SK-N-SH (cell line): ENCODE results near the gene PDE10A. TPM values are rescaled to one million over a fixed set of nuclear protein-coding genes. Genes with fewer than 3 reads are reported as not detected.

ENCODE experiments used
- CTCF ChIA-PET: fragments of 300-600, 350-600 bp; formaldehyde crosslinking; extraction: SDS; loops from one replicate; lab custom pipeline; 2021; lab: Yijun Ruan, JAX
- POLR2A ChIA-PET: fragments of 350-600 bp; sonication (Branson Sonifier 250); formaldehyde crosslinking; extraction: SDS; loops from one replicate; lab custom pipeline; 2020; ENCODE audit warnings: antibody characterized with exemption, inconsistent platforms; lab: Yijun Ruan, JAX
- DNase-seq: peaks from one replicate; pipeline ENCODE4 v3.0.0; 2012
- H2AFZ ChIP-seq: fragments of 200-600 bp; sonication (generic); 2 replicates; pipeline ENCODE4 v1.8.1; 2016; ENCODE audit warnings: antibody characterized with exemption, mild to moderate bottlenecking, low read depth
- H3F3A ChIP-seq: fragments of 200-600 bp; sonication (generic); replicated peaks from 2 replicates; pipeline ENCODE3; 2016; ENCODE audit warnings: antibody characterized with exemption, mild to moderate bottlenecking; ENCODE audit not compliant: insufficient read depth
- H3K27ac ChIP-seq, 2 experiments: fragments of 200-500 bp in 1 of 2; fragments of 200-600 bp in 1 of 2; sonication (Bioruptor generic) in 1 of 2; sonication (generic), shearing (Covaris generic) in 1 of 2; 2 replicates each; pipeline versions ENCODE4 v1.5.1 to v1.6.1; 2014 to 2016; ENCODE audit warnings: low read depth in 2 of 2, inconsistent platforms in 1 of 2, low read length in 1 of 2, mild to moderate bottlenecking in 1 of 2, mixed read lengths in 1 of 2
- H3K27me3 ChIP-seq: fragments of 200-600 bp; sonication (generic), shearing (Covaris generic); 2 replicates; pipeline ENCODE4 v1.6.1; 2016; ENCODE audit warnings: mixed run types; ENCODE audit not compliant: insufficient read depth
- H3K36me3 ChIP-seq, 2 experiments: fragments of 200-500 bp in 1 of 2; fragments of 200-600 bp in 1 of 2; sonication (Bioruptor generic) in 1 of 2; sonication (generic) in 1 of 2; replicated peaks in 1 of 2; 2 replicates each; pipeline versions ENCODE3 to v1.5.1; 2014 to 2016; ENCODE audit warnings: low read length in 1 of 2, mild to moderate bottlenecking in 1 of 2; ENCODE audit not compliant: insufficient read depth in 2 of 2, control insufficient read depth in 1 of 2
- H3K4me1 ChIP-seq, 2 experiments: fragments of 200-500 bp in 1 of 2; fragments of 200-600 bp in 1 of 2; sonication (Bioruptor generic) in 1 of 2; sonication (generic), shearing (Covaris generic) in 1 of 2; 2 replicates each; pipeline versions ENCODE4 v1.5.1 to v1.6.1; 2014 to 2016; ENCODE audit warnings: low read depth in 1 of 2, low read length in 1 of 2, mixed run types in 1 of 2; ENCODE audit not compliant: insufficient read depth in 2 of 2, control insufficient read depth in 1 of 2
- H3K4me2 ChIP-seq: fragments of 200-600 bp; sonication (generic), shearing (Covaris generic); 2 replicates; pipeline ENCODE4 v1.6.1; 2017; ENCODE audit warnings: mixed run types
- H3K4me3 ChIP-seq, 2 experiments: fragments of 200-500 bp in 1 of 2; fragments of 200-600 bp in 1 of 2; sonication (Bioruptor generic) in 1 of 2; sonication (generic), shearing (Covaris generic) in 1 of 2; 2 replicates each; pipeline versions ENCODE4 v1.5.1 to v1.8.1; 2014 to 2016; ENCODE audit warnings: low read depth in 2 of 2, inconsistent platforms in 1 of 2, low read length in 1 of 2, mild to moderate bottlenecking in 1 of 2, mixed read lengths in 1 of 2, moderate library complexity in 1 of 2
- H3K79me2 ChIP-seq: fragments of 200-600 bp; sonication (generic); 2 replicates; pipeline ENCODE4 v1.8.1; 2017; ENCODE audit warnings: mild to moderate bottlenecking; ENCODE audit not compliant: insufficient read depth
- H3K9ac ChIP-seq: fragments of 200-600 bp; sonication (generic); 2 replicates; pipeline ENCODE4 v1.6.1; 2017; ENCODE audit warnings: mixed run types
- H3K9me2 ChIP-seq: fragments of 200-600 bp; sonication (generic); 2 replicates; pipeline ENCODE4 v1.6.1; 2017; ENCODE audit warnings: mixed run types
- H3K9me3 ChIP-seq: fragments of 200-600 bp; sonication (generic); 2 replicates; pipeline ENCODE4 v1.6.1; 2017; ENCODE audit warnings: mixed run types, mild to moderate bottlenecking, moderate library complexity
- H4K20me1 ChIP-seq: fragments of 200-600 bp; sonication (generic); 2 replicates; pipeline ENCODE4 v1.6.1; 2017; ENCODE audit warnings: mild to moderate bottlenecking, mixed run types; ENCODE audit not compliant: insufficient read depth
- CTCF ChIP-seq: fragments of 200-600 bp; sonication (generic); IDR thresholded peaks from 2 replicates; pipeline ENCODE4 v1.6.1; 2017; ENCODE audit warnings: antibody characterized with exemption, mild to moderate bottlenecking, moderate library complexity
- EP300 ChIP-seq, 2 experiments: IDR thresholded peaks; 2 replicates each; pipeline versions ENCODE4 v1.4.0 to v1.6.1; 2012; ENCODE audit warnings: borderline replicate concordance in 1 of 2, low read depth in 1 of 2, low read length in 1 of 2
- EZH2phosphoT487 ChIP-seq: fragments of 200-600 bp; sonication (generic); IDR thresholded peaks from 2 replicates; pipeline ENCODE4 v1.6.1; 2017; ENCODE audit warnings: low read depth, mixed run types, mild to moderate bottlenecking, antibody characterized with exemption, moderate library complexity, borderline replicate concordance
- FOSL2 ChIP-seq: IDR thresholded peaks from 2 replicates; pipeline ENCODE4 v1.4.0; 2012; ENCODE audit warnings: low read depth, mild to moderate bottlenecking, moderate library complexity, borderline replicate concordance
- FOXJ3 ChIP-seq: sonication (generic); formaldehyde crosslinking; IDR thresholded peaks from 2 replicates; pipeline ENCODE4 v1.5.1; 2020; ENCODE audit warnings: mild to moderate bottlenecking, missing genetic modification reagents
- FOXM1 ChIP-seq: IDR thresholded peaks from 2 replicates; pipeline ENCODE4 v1.4.0; 2012; ENCODE audit warnings: low read depth, mild to moderate bottlenecking
- IRF3 ChIP-seq: fragments of 150-350 bp; IDR thresholded peaks from 2 replicates; pipeline ENCODE4 v1.6.1; 2016; ENCODE audit warnings: mild to moderate bottlenecking, low read depth, low read length
- JUND ChIP-seq: IDR thresholded peaks from 2 replicates; pipeline ENCODE4 v1.4.0; 2012
- MXI1 ChIP-seq: IDR thresholded peaks from 2 replicates; pipeline ENCODE4 v1.6.1; 2012; ENCODE audit warnings: mild to moderate bottlenecking, low read depth, low read length, improper control_type of control experiment
- NRF1 ChIP-seq: IDR thresholded peaks from 2 replicates; pipeline ENCODE4 v1.6.1; 2012; ENCODE audit warnings: low read depth, mild to moderate bottlenecking, low read length
- PBX3 ChIP-seq: IDR thresholded peaks from 2 replicates; pipeline ENCODE4; 2012
- RAD21 ChIP-seq: IDR thresholded peaks from 2 replicates; pipeline ENCODE4 v1.6.1; 2012; ENCODE audit warnings: mild to moderate bottlenecking, low read length
- REST ChIP-seq: IDR thresholded peaks from 2 replicates; pipeline ENCODE4 v1.6.1; 2012; ENCODE audit warnings: mild to moderate bottlenecking, low read depth, low read length, moderate library complexity
- RFX5 ChIP-seq: IDR thresholded peaks from 2 replicates; pipeline ENCODE4 v1.6.1; 2012; ENCODE audit warnings: mild to moderate bottlenecking, improper control_type of control experiment, low read length
- RXRA ChIP-seq: IDR thresholded peaks from 2 replicates; pipeline ENCODE4 v1.4.0; 2012; ENCODE audit warnings: low read depth, mild to moderate bottlenecking, borderline replicate concordance
- TAF1 ChIP-seq: IDR thresholded peaks from 2 replicates; pipeline ENCODE4 v1.6.1; 2012; ENCODE audit warnings: low read depth, mild to moderate bottlenecking, low read length, moderate library complexity, borderline replicate concordance
- TCF12 ChIP-seq: IDR thresholded peaks from 2 replicates; pipeline ENCODE4 v1.4.0; 2012
- USF2 ChIP-seq: fragments of 150-350 bp; IDR thresholded peaks from 2 replicates; pipeline ENCODE4 v1.6.1; 2017; ENCODE audit warnings: antibody characterized with exemption, low read length, low read depth, borderline replicate concordance
- YY1 ChIP-seq: IDR thresholded peaks from 2 replicates; pipeline ENCODE4 v1.4.0; 2012; ENCODE audit warnings: low read depth, mild to moderate bottlenecking
- ZBTB33 ChIP-seq: IDR thresholded peaks from 2 replicates; pipeline ENCODE4 v1.4.0; 2012; ENCODE audit warnings: low read depth, borderline replicate concordance
- WGBS: methylation state at CpG from one replicate; pipeline ENCODE4 v1.1.6; 2017; ENCODE audit warnings: low lambda C conversion rate; 5-methylcytosine and 5-hydroxymethylcytosine counted together
- polyA plus RNA-seq, 3 experiments: library from polyadenylated mRNA; depleted of rRNA; stranded (reverse); fragments of >200 nt; gene quantifications; 2 replicates each; pipeline ENCODE4 v1.2.3, GENCODE V29; 2012

The PDE10A gene
- polyA plus RNA-seq, 1 of the 3 experiments (the other 2 are of a cell fraction) = 0.43 TPM

- no peaks in the 10 kb centered on the region for H3K9me2 ChIP-seq
- H2AFZ ChIP-seq = no peak overlapping the region
- no peak for TF ChIP-seq REST
- TF ChIP-seq EZH2phosphoT487 = no peak
- no peak for TF ChIP-seq FOXM1
- TF ChIP-seq RFX5 = no peak
- no peak for TF ChIP-seq CTCF
- no peak for TF ChIP-seq PBX3
- no peak for TF ChIP-seq RAD21
- TF ChIP-seq NRF1 = no peak
- no peak for TF ChIP-seq RXRA
- no peak for TF ChIP-seq USF2
- no peak for TF ChIP-seq FOSL2
- no peak for TF ChIP-seq FOXJ3 (CRISPR knock-in tag)
- TF ChIP-seq EP300 (IDR thresholded peaks at IDR 0.05; ENCODE audit: borderline replicate concordance in 1 of 2, low read depth in 1 of 2, low read length in 1 of 2) = no peak
- TF ChIP-seq TAF1 = no peak
- TF ChIP-seq JUND = no peak
- no peak for TF ChIP-seq TCF12
- no peak for TF ChIP-seq ZBTB33
- TF ChIP-seq YY1 = no peak
- no peak for TF ChIP-seq MXI1
- no peak for TF ChIP-seq IRF3
- H3K36me3 ChIP-seq = no peaks in the 10 kb centered on the region
- H3K27ac ChIP-seq = no peak overlapping the region
- no peaks in the 10 kb centered on the region for H4K20me1 ChIP-seq
- no peaks in the 10 kb centered on the region for H3K27me3 ChIP-seq
- H3K4me1 ChIP-seq = no peaks in the 10 kb centered on the region
- ChIA-PET CTCF (no interaction called here), POLR2A (no interaction called here)
- H3K9ac ChIP-seq = no peak overlapping the region
- no peaks in the 10 kb centered on the region for H3K79me2 ChIP-seq
- no peaks in the 10 kb centered on the region for H3F3A ChIP-seq
- H3K9me3 ChIP-seq = no peaks in the 10 kb centered on the region
- WGBS = 35% methylated on average over 6 of the region's 6 CpGs
- DNase-seq = no peak
- H3K4me3 ChIP-seq = no peak overlapping the region
- no peak overlapping the region for H3K4me2 ChIP-seq
These were observed 26.5 kb downstream of the PDE10A start for GRCh38 chr6:165636402-165637048.
